Thyroid gland (tissue), 4 donors: ENCODE results near the gene CLRN3.

Experiments used
- CTCF ChIP-seq, 6 experiments: fragments of 200-600 bp in 3 of 6; fragments of 450-650 bp in 3 of 6; sonication (generic) in 3 of 6; IDR thresholded peaks; one replicate each; pipeline ENCODE4 v1.5.1; 2016 to 2019; ENCODE audit warnings: antibody characterized with exemption in 6 of 6, mild to moderate bottlenecking in 2 of 6, inconsistent platforms in 1 of 6, moderate library complexity in 1 of 6
- POLR2A ChIP-seq, 2 donors: fragments of 450-650 bp; IDR thresholded peaks; one replicate each; pipeline ENCODE4 v1.6.1; 2017; ENCODE audit warnings: antibody characterized with exemption in 2 of 2, mild to moderate bottlenecking in 2 of 2, moderate library complexity in 1 of 2

- TF ChIP-seq CTCF (IDR thresholded peaks at IDR 0.05) (no peak), POLR2A (IDR thresholded peaks at IDR 0.05) (no peak)
These were observed 11.5 kb downstream of the CLRN3 start for GRCh38 chr10:127881262-127881661.
